Fibroblast of skin of right quadriceps (primary cell): ENCODE measurements around the gene HOXD12.
A peak's percentile ranks its signal among the peaks of the same experiment; 100 is the strongest.

Source experiments
- DNase-seq: peaks from one replicate; pipeline ENCODE4 v3.0.0-alpha.2; 2013

Gene HOXD12

GRCh38 chr2:176081376-176081836 lies 18.2 kb upstream of the HOXD12 start:
- DNase-seq: no peak

- no peak for DNase-seq
Observed at GRCh38 chr2:176081837-176082524, 17.6 kb upstream of the HOXD12 start.

- no peak for DNase-seq
Observed at GRCh38 chr2:176082525-176082823, 17.1 kb upstream of the HOXD12 start.

GRCh38 chr2:176082824-176083751 lies 16.5 kb upstream of the HOXD12 start:
- DNase-seq: no peak

- DNase-seq: no peak
Observed at GRCh38 chr2:176083796-176084261, 15.8 kb upstream of the HOXD12 start, which contains the start of gene EVX2. TSS of gene EVX2 (minus strand) at chr2:176083962. CDS start at chr2:176083776, 186 bp downstream.

- DNase-seq: no peak
Observed at GRCh38 chr2:176084611-176085119, 14.9 kb upstream of the HOXD12 start.

GRCh38 chr2:176085120-176085788 lies 14.3 kb upstream of the HOXD12 start:
- DNase-seq: no peak

- no peak for DNase-seq
Observed at GRCh38 chr2:176085861-176086771, 13.5 kb upstream of the HOXD12 start.

- DNase-seq: no peak
Observed at GRCh38 chr2:176087330-176088047, 12.1 kb upstream of the HOXD12 start.

GRCh38 chr2:176088048-176088936 lies 11.3 kb upstream of the HOXD12 start:
- peak; percentile 44 for DNase-seq

GRCh38 chr2:176088937-176089842 lies 10.4 kb upstream of the HOXD12 start:
- DNase-seq: no peak

- DNase-seq: no peak
Observed at GRCh38 chr2:176089843-176090395, 9.7 kb upstream of the HOXD12 start.

GRCh38 chr2:176090862-176091261 lies 8.7 kb upstream of the HOXD12 start:
- no peak for DNase-seq

GRCh38 chr2:176091329-176092258 lies 8.0 kb upstream of the HOXD12 start:
- DNase-seq: no peak

GRCh38 chr2:176092270-176093144 lies 7.1 kb upstream of the HOXD12 start, which contains the start of gene HOXD13:
TSS of gene HOXD13 (plus strand) at chr2:176092721. CDS start at chr2:176092891, 170 bp downstream.
- no peak for DNase-seq

- no peak for DNase-seq
Observed at GRCh38 chr2:176093145-176093897, 6.3 kb upstream of the HOXD12 start.
